K562 treated with DMSO at 1 percent for 48 hours (cell line): ENCODE measurements around the gene MLNR. TPM values are rescaled to one million over a fixed set of nuclear protein-coding genes. Genes with fewer than 3 reads are reported as not detected.

Experiments
- total RNA-seq: library from RNA; unstranded; fragments of 300-600 nt; gene quantifications from 2 replicates; pipeline ENCODE4 v1.2.3, GENCODE V29; 2022; ENCODE audit warnings: low replicate concordance; ENCODE audit errors: extremely low read depth

The MLNR gene
- total RNA-seq = not detected in 2 replicates

GRCh38 chr13:49220036-49220855, at the start of gene MLNR:
MLNR (plus strand) TSS chr13:49220338; CDS start chr13:49220338, 0 bp downstream.

GRCh38 chr13:49247643-49248621, 27.8 kb downstream of the MLNR start, which contains the start of gene CDADC1:
CDADC1 (plus strand) TSS chr13:49247925; CDS start chr13:49248038, 113 bp downstream.

Other genes with a start within 250 kb of the MLNR start
- gene FNDC3A, start 244.4 kb upstream of the MLNR start, total RNA-seq = not detected in 2 replicates
- not detected in 2 replicates for gene CDADC1, start 27.6 kb downstream of the MLNR start, total RNA-seq
- gene CAB39L, start 223.7 kb downstream of the MLNR start, total RNA-seq = not detected in 2 replicates
- not detected in 2 replicates for gene SETDB2, start 223.9 kb downstream of the MLNR start, total RNA-seq